ENCODE data around the gene INPP4B.

DNA sequence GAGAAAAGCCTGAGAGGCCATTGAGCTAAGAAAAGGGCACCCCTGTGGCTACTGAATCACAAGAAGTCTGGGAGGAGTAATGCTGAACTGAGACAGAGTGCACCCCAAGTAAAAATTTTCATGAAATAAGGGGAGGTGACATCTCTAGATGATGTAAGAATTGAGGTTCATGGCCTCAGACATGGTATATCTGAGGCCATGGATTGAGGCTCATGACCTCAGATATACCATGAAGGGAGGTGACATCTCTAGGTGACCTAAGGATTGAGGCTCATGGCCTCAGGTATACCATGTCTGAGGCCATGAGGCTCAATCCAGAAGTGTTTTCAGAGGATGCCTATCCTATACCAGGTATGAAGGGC lies 560.9 kb downstream of the INPP4B start:
- TF ChIP-seq, protein P1, sequence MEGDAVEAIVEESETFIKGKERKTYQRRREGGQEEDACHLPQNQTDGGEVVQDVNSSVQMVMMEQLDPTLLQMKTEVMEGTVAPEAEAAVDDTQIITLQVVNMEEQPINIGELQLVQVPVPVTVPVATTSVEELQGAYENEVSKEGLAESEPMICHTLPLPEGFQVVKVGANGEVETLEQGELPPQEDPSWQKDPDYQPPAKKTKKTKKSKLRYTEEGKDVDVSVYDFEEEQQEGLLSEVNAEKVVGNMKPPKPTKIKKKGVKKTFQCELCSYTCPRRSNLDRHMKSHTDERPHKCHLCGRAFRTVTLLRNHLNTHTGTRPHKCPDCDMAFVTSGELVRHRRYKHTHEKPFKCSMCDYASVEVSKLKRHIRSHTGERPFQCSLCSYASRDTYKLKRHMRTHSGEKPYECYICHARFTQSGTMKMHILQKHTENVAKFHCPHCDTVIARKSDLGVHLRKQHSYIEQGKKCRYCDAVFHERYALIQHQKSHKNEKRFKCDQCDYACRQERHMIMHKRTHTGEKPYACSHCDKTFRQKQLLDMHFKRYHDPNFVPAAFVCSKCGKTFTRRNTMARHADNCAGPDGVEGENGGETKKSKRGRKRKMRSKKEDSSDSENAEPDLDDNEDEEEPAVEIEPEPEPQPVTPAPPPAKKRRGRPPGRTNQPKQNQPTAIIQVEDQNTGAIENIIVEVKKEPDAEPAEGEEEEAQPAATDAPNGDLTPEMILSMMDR (IDR thresholded peaks at IDR 0.05) = no peak
- TF ChIP-seq POLR2A (IDR thresholded peaks at IDR 0.05) = no peak

Measured in testis (tissue), 2 donors.